ENCODE data around the gene POLR3G. TPM values are rescaled to one million over a fixed set of nuclear protein-coding genes. Genes with fewer than 3 reads are reported as not detected.

The POLR3G gene
- total RNA-seq, 1 experiment from 2014 or later: 73.6 TPM

- Histone ChIP-seq H4K8ac (replicated peaks; ENCODE audit: insufficient read length, low read depth, low read length) (no peak overlapping the region), H4K20me1 (ENCODE audit: control insufficient read depth, insufficient read depth, insufficient read length) (no peaks in the 10 kb centered on the region), H3K23me2 (ENCODE audit: insufficient read length, low read depth, low read length, poor library complexity, severe bottlenecking) (peaks cover 4% of the 10 kb centered on the region), H3K79me2 (ENCODE audit: insufficient read depth, low read length) (no peaks in the 10 kb centered on the region), H3K9ac (ENCODE audit: extremely low read depth, insufficient read length, low read length) (no peak overlapping the region), H3K4me2 (ENCODE audit: insufficient read depth, insufficient read length, low read length) (no peak overlapping the region), H3K4ac (ENCODE audit: low read depth, low read length) (no peak overlapping the region), H2BK15ac (ENCODE audit: low read depth, low read length) (no peak overlapping the region), H3K79me1 (ENCODE audit: insufficient read depth, low read depth, low read length, poor library complexity, severe bottlenecking) (no peaks in the 10 kb centered on the region), H2BK5ac (ENCODE audit: insufficient read length, low read length) (no peak overlapping the region), H4K5ac (ENCODE audit: insufficient read length, low read depth, low read length) (no peak overlapping the region), H2AFZ (ENCODE audit: low read length) (no peak overlapping the region), H3K56ac (ENCODE audit: insufficient read length, low read depth, low read length) (no peak overlapping the region), H3K14ac (ENCODE audit: insufficient read depth, low read length) (no peak overlapping the region), H3K27ac (ENCODE audit: insufficient read length, low read depth, low read length) (peak overlapping the region; percentile 29), H3K23ac (ENCODE audit: insufficient read length, low read depth, low read length) (no peak overlapping the region), H4K91ac (ENCODE audit: insufficient read length, low read depth, low read length) (no peak overlapping the region), H2BK120ac (ENCODE audit: low read depth, low read length, poor library complexity, severe bottlenecking) (no peak overlapping the region), H3T11ph (ENCODE audit: low read length) (no peak overlapping the region), H3K9me3 (ENCODE audit: control insufficient read depth, low read depth, low read length) (no peaks in the 10 kb centered on the region), H3K27me3 (ENCODE audit: insufficient read depth, low read length) (no peaks in the 10 kb centered on the region), H3K18ac (ENCODE audit: insufficient read length, low read depth, low read length) (no peak overlapping the region), H3K4me1 (ENCODE audit: insufficient read depth, low read length) (peaks cover 15% of the 10 kb centered on the region), H2BK20ac (ENCODE audit: low read depth, low read length, poor library complexity, severe bottlenecking) (no peak overlapping the region), H2AK5ac (ENCODE audit: insufficient read length, low read length) (no peak overlapping the region), H2BK12ac (ENCODE audit: insufficient read length, low read depth, low read length) (no peak overlapping the region)
- Mint-ChIP-seq H3K27ac (peak overlapping the region; percentile 5 to 88 (median 70); a peak in 4 of 7 replicates), H3K27me3 (ENCODE audit: low read depth) (0 out of 2 replicates have a peak, but pooled peaks cover 2% of the 10 kb centered on the region), H3K4me1 (peaks cover 49 to 59% of the 10 kb centered on the region in 2 experiments), H3K4me3 (peak overlapping the region; percentile 14 to 31; a peak in 3 of 5 replicates), H3K9me3 (peaks cover 0 to 3% of the 10 kb centered on the region in 2 experiments; a peak in 1 of 5 replicates), H3K36me3 (ENCODE audit: insufficient read depth in 1 of 3, low read depth in 3 of 3) (no peaks in the 10 kb centered on the region; a peak in 2 of 7 replicates)
- WGBS (ENCODE audit: extremely low coverage, insufficient read length, low lambda C conversion rate): no CpG with 5 or more reads among the region's 4 CpGs
- no peak for TF ChIP-seq CTCF (conservative IDR thresholded peaks at IDR 0.05)
- no peak for DNase-seq
These were observed 79.8 kb downstream of the POLR3G start for GRCh38 chr5:90554358-90555006.
